DOHH2 (cell line): ENCODE data around the gene PRDM16.

Source experiments
- H3F3A ChIP-seq: fragments of 200-600 bp; sonication (generic), shearing (Covaris generic); 2 replicates; pipeline ENCODE4 v1.6.0; 2016; ENCODE audit warnings: antibody characterized with exemption, mild to moderate bottlenecking; ENCODE audit not compliant: control insufficient read depth, insufficient read depth
- H3K27ac ChIP-seq: fragments of 200-600 bp; sonication (generic); 2 replicates; pipeline ENCODE4 v1.5.1; 2014; ENCODE audit warnings: low read depth, mild to moderate bottlenecking, low read length, moderate library complexity
- H3K27me3 ChIP-seq: fragments of 200-600 bp; sonication (generic); 2 replicates; pipeline ENCODE4 v1.6.1; 2014; ENCODE audit warnings: mild to moderate bottlenecking, low read length, mixed read lengths; ENCODE audit not compliant: control insufficient read depth
- H3K36me3 ChIP-seq: fragments of 200-600 bp; sonication (generic); 2 replicates; pipeline ENCODE4 v1.6.1; 2014; ENCODE audit warnings: mild to moderate bottlenecking, low read length, moderate library complexity, mixed read lengths; ENCODE audit not compliant: control insufficient read depth
- H3K4me1 ChIP-seq: fragments of 200-600 bp; sonication (generic); 2 replicates; pipeline ENCODE4 v1.6.1; 2014; ENCODE audit warnings: mild to moderate bottlenecking, low read length, mixed read lengths; ENCODE audit not compliant: control insufficient read depth
- H3K4me2 ChIP-seq: fragments of 200-600 bp; sonication (generic); 2 replicates; pipeline ENCODE4 v1.6.0; 2014; ENCODE audit warnings: mild to moderate bottlenecking, low read length, moderate library complexity
- H3K4me3 ChIP-seq: fragments of 200-600 bp; sonication (generic); 2 replicates; pipeline ENCODE4 v1.5.1; 2014; ENCODE audit warnings: mild to moderate bottlenecking, low read length, mixed read lengths
- H3K79me2 ChIP-seq: fragments of 200-600 bp; sonication (generic); 2 replicates; pipeline ENCODE4 v1.6.1; 2014; ENCODE audit warnings: mild to moderate bottlenecking, low read length, mixed read lengths; ENCODE audit not compliant: control insufficient read depth
- H3K9me2 ChIP-seq: fragments of 200-600 bp; sonication (generic); replicated peaks from 2 replicates; pipeline ENCODE4 v1.6.1; 2014; ENCODE audit warnings: mild to moderate bottlenecking, low read length, mixed read lengths; ENCODE audit not compliant: control insufficient read depth
- H3K9me3 ChIP-seq: fragments of 200-600 bp; sonication (generic); 2 replicates; pipeline ENCODE4 v1.6.1; 2014; ENCODE audit warnings: antibody characterized with exemption, low read length, mixed read lengths; ENCODE audit not compliant: control insufficient read depth, insufficient read depth
- H4K20me1 ChIP-seq: fragments of 200-600 bp; sonication (generic); 2 replicates; pipeline ENCODE4 v1.6.0; 2014; ENCODE audit warnings: low read depth, mild to moderate bottlenecking, antibody characterized with exemption, low read length, moderate library complexity; ENCODE audit not compliant: control insufficient read depth, insufficient read depth
- EZH2phosphoT487 ChIP-seq: fragments of 200-600 bp; sonication (generic); IDR thresholded peaks from 2 replicates; pipeline ENCODE4 v1.6.1; 2017; ENCODE audit warnings: borderline replicate concordance, mild to moderate bottlenecking, antibody characterized with exemption, low read length, moderate library complexity, mixed read lengths
- TF ChIP-seq, protein P1 (sequence below): fragments of 200-600 bp; sonication (generic); IDR thresholded peaks from one replicate; pipeline ENCODE4 v1.5.1; 2014; ENCODE audit warnings: antibody characterized with exemption, mild to moderate bottlenecking, low read depth, low read length; ENCODE audit not compliant: poor library complexity, severe bottlenecking

PRDM16 gene

DNA sequence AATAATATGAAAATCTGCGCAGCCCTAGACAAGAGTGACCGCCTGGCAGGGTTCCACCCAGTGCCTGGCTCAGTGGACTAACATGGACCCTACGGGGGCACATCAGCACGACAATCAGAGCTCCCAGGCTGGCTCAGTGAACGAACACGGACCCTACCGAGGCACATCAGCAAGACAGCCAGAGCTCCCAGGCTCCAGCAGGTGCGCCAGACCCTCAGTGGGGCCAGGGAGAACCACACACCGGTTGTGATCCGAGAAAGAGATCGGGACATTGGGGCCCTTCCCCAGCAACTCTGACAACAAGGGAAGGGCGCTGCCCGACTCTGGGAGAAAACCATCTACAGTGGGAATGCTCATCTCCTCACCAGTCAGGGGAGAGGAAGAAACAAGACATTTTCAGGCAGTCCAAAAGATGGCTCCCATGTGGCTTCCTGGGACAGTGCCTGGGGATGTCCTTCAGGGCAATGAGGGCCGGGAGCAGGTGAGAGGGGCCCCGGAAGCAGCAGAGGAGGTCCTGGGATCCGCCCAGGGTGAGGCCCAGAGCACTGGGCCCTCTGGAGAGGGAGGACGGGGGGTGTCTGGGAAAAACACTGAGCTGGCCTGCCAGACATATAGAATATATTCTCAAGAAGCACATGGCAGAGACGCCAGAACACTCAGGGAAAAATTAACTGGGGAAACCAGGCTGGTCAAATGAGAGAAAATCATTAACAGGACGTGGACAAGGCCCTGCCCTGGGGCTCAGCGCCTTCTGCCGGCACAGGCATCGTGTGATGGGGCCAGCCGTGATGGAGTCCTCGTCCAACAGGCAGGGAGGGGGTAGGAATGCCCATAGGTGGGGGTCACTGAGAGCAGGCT is 390.3 kb downstream of the PRDM16 start:
- H3K9me3 ChIP-seq, result no peaks in the 10 kb centered on the region
- H3K4me3 ChIP-seq, result no peak overlapping the region
- H3K27me3 ChIP-seq, result no peaks in the 10 kb centered on the region
- no peak overlapping the region for H3K27ac ChIP-seq
- H3F3A ChIP-seq, result no peaks in the 10 kb centered on the region
- no peaks in the 10 kb centered on the region for H3K9me2 ChIP-seq
- TF ChIP-seq, protein P1, sequence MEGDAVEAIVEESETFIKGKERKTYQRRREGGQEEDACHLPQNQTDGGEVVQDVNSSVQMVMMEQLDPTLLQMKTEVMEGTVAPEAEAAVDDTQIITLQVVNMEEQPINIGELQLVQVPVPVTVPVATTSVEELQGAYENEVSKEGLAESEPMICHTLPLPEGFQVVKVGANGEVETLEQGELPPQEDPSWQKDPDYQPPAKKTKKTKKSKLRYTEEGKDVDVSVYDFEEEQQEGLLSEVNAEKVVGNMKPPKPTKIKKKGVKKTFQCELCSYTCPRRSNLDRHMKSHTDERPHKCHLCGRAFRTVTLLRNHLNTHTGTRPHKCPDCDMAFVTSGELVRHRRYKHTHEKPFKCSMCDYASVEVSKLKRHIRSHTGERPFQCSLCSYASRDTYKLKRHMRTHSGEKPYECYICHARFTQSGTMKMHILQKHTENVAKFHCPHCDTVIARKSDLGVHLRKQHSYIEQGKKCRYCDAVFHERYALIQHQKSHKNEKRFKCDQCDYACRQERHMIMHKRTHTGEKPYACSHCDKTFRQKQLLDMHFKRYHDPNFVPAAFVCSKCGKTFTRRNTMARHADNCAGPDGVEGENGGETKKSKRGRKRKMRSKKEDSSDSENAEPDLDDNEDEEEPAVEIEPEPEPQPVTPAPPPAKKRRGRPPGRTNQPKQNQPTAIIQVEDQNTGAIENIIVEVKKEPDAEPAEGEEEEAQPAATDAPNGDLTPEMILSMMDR, result no peak
- TF ChIP-seq EZH2phosphoT487, result no peak
- H3K4me1 ChIP-seq, result peaks cover 6% of the 10 kb centered on the region; the same call in 1 of the 2 replicates
- no peaks in the 10 kb centered on the region for H3K36me3 ChIP-seq
- no peaks in the 10 kb centered on the region for H3K79me2 ChIP-seq
- no peak overlapping the region for H3K4me2 ChIP-seq
- H4K20me1 ChIP-seq, result no peaks in the 10 kb centered on the region

DNA sequence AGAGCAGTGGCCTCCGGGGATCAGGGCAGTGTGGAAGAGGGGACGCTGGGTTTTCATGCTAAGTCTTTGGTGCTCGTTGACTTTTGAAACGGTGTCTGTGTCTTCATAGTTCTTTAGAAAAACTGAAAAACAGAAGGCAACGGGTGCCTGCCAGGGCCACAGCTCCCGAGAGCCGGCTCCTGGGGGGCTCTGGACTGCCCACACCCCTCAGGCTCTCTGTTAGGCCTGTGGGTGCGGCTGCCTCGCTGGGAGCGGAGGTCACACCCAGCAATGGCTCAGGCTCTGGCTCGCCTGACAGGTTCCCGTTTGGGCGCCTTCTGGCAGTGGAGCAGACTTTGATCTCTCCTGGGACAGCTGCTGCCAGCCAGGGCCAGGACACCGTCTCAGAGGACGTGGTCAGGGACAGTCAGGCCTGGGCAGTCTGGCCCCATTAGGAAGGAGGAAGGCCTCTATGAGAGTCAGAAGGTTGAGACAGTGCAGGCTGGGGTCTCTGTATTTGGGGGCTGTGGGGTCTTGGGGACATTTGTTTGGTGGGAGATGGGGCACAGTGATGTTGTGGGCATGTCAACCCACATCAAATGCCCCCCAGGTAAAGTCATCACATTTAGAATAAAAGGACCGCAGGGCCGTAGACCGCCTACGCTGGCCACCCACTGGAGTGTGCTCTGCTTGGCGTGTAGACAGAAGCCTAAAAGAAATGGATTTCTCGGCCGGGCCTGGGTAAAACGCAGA is 391.1 kb downstream of the PRDM16 start:
- Histone ChIP-seq H3K79me2 (no peaks in the 10 kb centered on the region), H3K27me3 (no peaks in the 10 kb centered on the region), H3K9me2 (no peaks in the 10 kb centered on the region), H3K27ac (no peak overlapping the region), H3K4me3 (no peak overlapping the region), H3F3A (no peaks in the 10 kb centered on the region), H3K9me3 (no peaks in the 10 kb centered on the region), H4K20me1 (no peaks in the 10 kb centered on the region), H3K4me2 (no peak overlapping the region), H3K36me3 (no peaks in the 10 kb centered on the region), H3K4me1 (peaks cover under 1% of the 10 kb centered on the region; the same call in 1 of the 2 replicates)
- TF ChIP-seq, protein P1, result no peak
- TF ChIP-seq EZH2phosphoT487, result no peak

DNA sequence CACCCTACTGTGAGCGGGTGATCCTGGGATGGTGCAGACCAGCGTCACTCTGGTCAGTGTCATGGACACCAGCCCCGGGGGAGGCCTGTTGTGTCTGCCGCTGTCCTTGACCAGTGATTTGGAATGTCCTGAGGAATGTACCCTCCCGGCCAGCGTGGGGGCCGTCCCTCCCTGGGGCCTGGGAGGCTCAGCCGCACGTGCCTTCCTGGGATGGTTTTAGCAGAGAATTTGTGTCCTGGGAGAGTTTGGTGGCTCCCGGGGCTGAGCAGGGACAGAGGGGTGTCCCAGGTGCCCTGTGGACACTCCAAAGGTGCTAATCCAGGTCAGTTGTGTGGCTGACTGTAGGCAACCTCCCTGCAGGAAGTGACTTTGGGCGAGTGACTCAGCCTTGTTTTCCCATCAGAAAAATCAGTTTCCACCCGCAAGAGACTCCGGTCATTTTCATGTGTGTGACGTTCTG is 391.7 kb downstream of the PRDM16 start:
- no peaks in the 10 kb centered on the region for H3K4me1 ChIP-seq
- no peaks in the 10 kb centered on the region for H3K9me3 ChIP-seq
- no peaks in the 10 kb centered on the region for H3K79me2 ChIP-seq
- no peaks in the 10 kb centered on the region for H4K20me1 ChIP-seq
- no peaks in the 10 kb centered on the region for H3F3A ChIP-seq
- no peak overlapping the region for H3K4me3 ChIP-seq
- H3K27ac ChIP-seq, result no peak overlapping the region
- no peaks in the 10 kb centered on the region for H3K27me3 ChIP-seq
- no peak overlapping the region for H3K4me2 ChIP-seq
- TF ChIP-seq, protein P1, result no peak
- TF ChIP-seq EZH2phosphoT487, result no peak
- H3K9me2 ChIP-seq, result no peaks in the 10 kb centered on the region
- H3K36me3 ChIP-seq, result no peaks in the 10 kb centered on the region
